DOHH2 (cell line): ENCODE data around the gene GCLM.
"Not testable (repeated sequence)": the region's sequence is repeated elsewhere in the genome, so short reads cannot be mapped to it uniquely, and the experiment has no call there.

Experiments
- H3F3A ChIP-seq: fragments of 200-600 bp; sonication (generic), shearing (Covaris generic); 2 replicates; pipeline ENCODE4 v1.6.0; 2016; ENCODE audit warnings: antibody characterized with exemption, mild to moderate bottlenecking; ENCODE audit not compliant: control insufficient read depth, insufficient read depth
- H3K27ac ChIP-seq: fragments of 200-600 bp; sonication (generic); 2 replicates; pipeline ENCODE4 v1.5.1; 2014; ENCODE audit warnings: low read depth, mild to moderate bottlenecking, low read length, moderate library complexity
- H3K27me3 ChIP-seq: fragments of 200-600 bp; sonication (generic); 2 replicates; pipeline ENCODE4 v1.6.1; 2014; ENCODE audit warnings: mild to moderate bottlenecking, low read length, mixed read lengths; ENCODE audit not compliant: control insufficient read depth
- H3K36me3 ChIP-seq: fragments of 200-600 bp; sonication (generic); 2 replicates; pipeline ENCODE4 v1.6.1; 2014; ENCODE audit warnings: mild to moderate bottlenecking, low read length, moderate library complexity, mixed read lengths; ENCODE audit not compliant: control insufficient read depth
- H3K4me1 ChIP-seq: fragments of 200-600 bp; sonication (generic); 2 replicates; pipeline ENCODE4 v1.6.1; 2014; ENCODE audit warnings: mild to moderate bottlenecking, low read length, mixed read lengths; ENCODE audit not compliant: control insufficient read depth
- H3K4me2 ChIP-seq: fragments of 200-600 bp; sonication (generic); 2 replicates; pipeline ENCODE4 v1.6.0; 2014; ENCODE audit warnings: mild to moderate bottlenecking, low read length, moderate library complexity
- H3K4me3 ChIP-seq: fragments of 200-600 bp; sonication (generic); 2 replicates; pipeline ENCODE4 v1.5.1; 2014; ENCODE audit warnings: mild to moderate bottlenecking, low read length, mixed read lengths
- H3K79me2 ChIP-seq: fragments of 200-600 bp; sonication (generic); 2 replicates; pipeline ENCODE4 v1.6.1; 2014; ENCODE audit warnings: mild to moderate bottlenecking, low read length, mixed read lengths; ENCODE audit not compliant: control insufficient read depth
- H3K9me2 ChIP-seq: fragments of 200-600 bp; sonication (generic); replicated peaks from 2 replicates; pipeline ENCODE4 v1.6.1; 2014; ENCODE audit warnings: mild to moderate bottlenecking, low read length, mixed read lengths; ENCODE audit not compliant: control insufficient read depth
- H3K9me3 ChIP-seq: fragments of 200-600 bp; sonication (generic); 2 replicates; pipeline ENCODE4 v1.6.1; 2014; ENCODE audit warnings: antibody characterized with exemption, low read length, mixed read lengths; ENCODE audit not compliant: control insufficient read depth, insufficient read depth
- H4K20me1 ChIP-seq: fragments of 200-600 bp; sonication (generic); 2 replicates; pipeline ENCODE4 v1.6.0; 2014; ENCODE audit warnings: low read depth, mild to moderate bottlenecking, antibody characterized with exemption, low read length, moderate library complexity; ENCODE audit not compliant: control insufficient read depth, insufficient read depth
- EZH2phosphoT487 ChIP-seq: fragments of 200-600 bp; sonication (generic); IDR thresholded peaks from 2 replicates; pipeline ENCODE4 v1.6.1; 2017; ENCODE audit warnings: borderline replicate concordance, mild to moderate bottlenecking, antibody characterized with exemption, low read length, moderate library complexity, mixed read lengths
- TF ChIP-seq, protein P1 (sequence below): fragments of 200-600 bp; sonication (generic); IDR thresholded peaks from one replicate; pipeline ENCODE4 v1.5.1; 2014; ENCODE audit warnings: antibody characterized with exemption, mild to moderate bottlenecking, low read depth, low read length; ENCODE audit not compliant: poor library complexity, severe bottlenecking

GCLM gene

DNA sequence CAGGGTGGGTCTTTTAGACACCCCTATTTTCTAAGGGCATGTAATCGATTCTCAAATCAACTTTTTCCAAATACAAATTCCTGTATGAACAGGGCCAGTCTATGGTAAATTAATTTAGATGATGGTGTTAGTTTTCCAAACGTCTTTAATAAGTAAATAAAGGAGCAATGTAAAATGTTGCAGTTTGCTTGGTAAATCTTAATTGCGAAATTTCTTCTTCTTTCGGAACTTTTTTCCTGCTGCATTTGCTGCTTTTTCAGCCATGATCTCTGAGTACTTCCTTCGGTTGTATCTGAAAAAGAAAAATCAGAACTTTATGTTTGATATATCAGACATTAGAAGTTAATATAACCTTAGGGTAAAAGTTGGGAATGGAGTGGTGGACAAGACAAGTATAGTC lies 39.6 kb downstream of the GCLM start:
- H3K4me3 ChIP-seq: no peak overlapping the region
- no peak for TF ChIP-seq EZH2phosphoT487
- TF ChIP-seq, protein P1, sequence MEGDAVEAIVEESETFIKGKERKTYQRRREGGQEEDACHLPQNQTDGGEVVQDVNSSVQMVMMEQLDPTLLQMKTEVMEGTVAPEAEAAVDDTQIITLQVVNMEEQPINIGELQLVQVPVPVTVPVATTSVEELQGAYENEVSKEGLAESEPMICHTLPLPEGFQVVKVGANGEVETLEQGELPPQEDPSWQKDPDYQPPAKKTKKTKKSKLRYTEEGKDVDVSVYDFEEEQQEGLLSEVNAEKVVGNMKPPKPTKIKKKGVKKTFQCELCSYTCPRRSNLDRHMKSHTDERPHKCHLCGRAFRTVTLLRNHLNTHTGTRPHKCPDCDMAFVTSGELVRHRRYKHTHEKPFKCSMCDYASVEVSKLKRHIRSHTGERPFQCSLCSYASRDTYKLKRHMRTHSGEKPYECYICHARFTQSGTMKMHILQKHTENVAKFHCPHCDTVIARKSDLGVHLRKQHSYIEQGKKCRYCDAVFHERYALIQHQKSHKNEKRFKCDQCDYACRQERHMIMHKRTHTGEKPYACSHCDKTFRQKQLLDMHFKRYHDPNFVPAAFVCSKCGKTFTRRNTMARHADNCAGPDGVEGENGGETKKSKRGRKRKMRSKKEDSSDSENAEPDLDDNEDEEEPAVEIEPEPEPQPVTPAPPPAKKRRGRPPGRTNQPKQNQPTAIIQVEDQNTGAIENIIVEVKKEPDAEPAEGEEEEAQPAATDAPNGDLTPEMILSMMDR: no peak
- H3K27me3 ChIP-seq: no peaks in the 10 kb centered on the region
- H3K27ac ChIP-seq: no peak overlapping the region
- peaks cover 67% of the 10 kb centered on the region for H3K36me3 ChIP-seq
- no peaks in the 10 kb centered on the region for H3K9me2 ChIP-seq
- H3F3A ChIP-seq: peaks cover 21% of the 10 kb centered on the region
- peaks cover 10% of the 10 kb centered on the region for H3K79me2 ChIP-seq
- no peaks in the 10 kb centered on the region for H3K9me3 ChIP-seq
- no peaks in the 10 kb centered on the region for H3K4me1 ChIP-seq
- H3K4me2 ChIP-seq: no peak overlapping the region
- peaks cover 4% of the 10 kb centered on the region; the same call in 1 of the 2 replicates for H4K20me1 ChIP-seq

DNA sequence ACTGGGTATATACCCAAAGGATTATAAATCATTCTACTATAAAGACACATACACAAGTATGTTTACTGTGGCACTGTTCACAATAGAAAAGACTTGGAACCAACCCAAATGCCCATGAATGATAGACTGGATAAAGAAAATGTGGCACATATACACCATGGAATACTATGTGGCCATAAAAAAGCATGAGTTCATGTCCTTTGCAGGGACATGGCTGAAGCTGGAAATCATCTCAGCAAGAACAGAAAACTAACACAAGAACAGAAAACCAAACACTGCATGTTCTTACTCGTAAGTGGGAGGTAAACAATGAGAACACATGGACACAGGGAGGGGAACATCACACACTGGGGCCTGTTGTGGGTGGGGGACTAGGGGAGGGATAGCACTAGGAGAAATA lies 40.7 kb downstream of the GCLM start:
- H3K9me2 ChIP-seq, H3K27ac ChIP-seq, H3K9me3 ChIP-seq, H3K4me1 ChIP-seq, H3K4me2 ChIP-seq, H3K4me3 ChIP-seq, H3K79me2 ChIP-seq, H4K20me1 ChIP-seq, H3K27me3 ChIP-seq: not testable (repeated sequence)
- H3F3A ChIP-seq: peaks cover 21% of the 10 kb centered on the region
- peaks cover 55% of the 10 kb centered on the region for H3K36me3 ChIP-seq

DNA sequence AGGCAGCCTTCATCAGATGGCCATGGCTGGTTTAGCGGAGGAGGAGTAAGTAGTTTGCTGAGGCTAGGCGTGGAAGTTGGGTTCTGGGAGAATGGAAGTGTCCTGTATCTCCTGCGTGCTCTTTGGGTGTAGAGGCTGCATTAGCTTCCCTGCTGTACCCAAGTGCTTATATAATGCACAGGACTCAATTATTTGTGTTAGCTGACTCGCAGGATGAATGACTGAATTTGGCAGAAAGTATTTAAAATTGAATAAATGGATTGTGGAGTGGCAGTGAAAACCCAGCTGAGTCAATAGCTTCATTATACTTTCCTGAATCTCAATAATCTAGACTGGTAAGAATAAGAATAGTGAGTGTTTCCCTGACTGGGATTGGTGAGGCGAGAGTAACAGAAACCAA lies 44.0 kb downstream of the GCLM start:
- H3K4me2 ChIP-seq: no peak overlapping the region
- H3K79me2 ChIP-seq: no peaks in the 10 kb centered on the region
- TF ChIP-seq, protein P1: no peak
- no peak for TF ChIP-seq EZH2phosphoT487
- no peaks in the 10 kb centered on the region for H3K4me1 ChIP-seq
- H3K36me3 ChIP-seq: peaks cover 24% of the 10 kb centered on the region
- H3K27ac ChIP-seq: no peak overlapping the region
- no peak overlapping the region for H3K4me3 ChIP-seq
- peaks cover 14% of the 10 kb centered on the region for H3F3A ChIP-seq
- H3K9me3 ChIP-seq: no peaks in the 10 kb centered on the region
- H3K27me3 ChIP-seq: peaks cover 3% of the 10 kb centered on the region; the same call in 1 of the 2 replicates
- no peaks in the 10 kb centered on the region for H4K20me1 ChIP-seq
- H3K9me2 ChIP-seq: no peaks in the 10 kb centered on the region

DNA sequence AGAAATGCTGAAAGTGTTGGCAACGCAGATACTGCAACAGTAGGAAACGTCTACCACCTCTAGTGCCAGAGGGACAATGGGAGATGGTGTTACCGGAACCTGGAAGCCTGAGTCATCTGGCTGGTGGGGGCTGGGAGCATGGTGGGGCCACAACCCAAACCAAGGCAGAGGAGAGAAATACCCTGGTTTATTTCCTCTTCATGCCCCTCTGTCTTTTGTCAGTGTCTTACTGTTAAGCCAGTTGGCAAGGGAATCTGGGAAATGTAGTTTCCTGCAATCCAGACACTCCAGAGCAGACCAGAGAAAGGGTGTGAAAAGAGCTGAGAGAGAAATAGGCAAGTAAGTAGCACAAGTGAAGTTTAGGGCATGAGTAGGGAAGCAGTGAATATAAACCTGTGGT lies 45.1 kb downstream of the GCLM start:
- Histone ChIP-seq H3K9me2 (no peaks in the 10 kb centered on the region), H3K9me3 (no peaks in the 10 kb centered on the region), H3K4me1 (no peaks in the 10 kb centered on the region), H4K20me1 (no peaks in the 10 kb centered on the region), H3K4me2 (no peak overlapping the region), H3K27me3 (peaks cover 3% of the 10 kb centered on the region; the same call in 1 of the 2 replicates), H3F3A (peaks cover 13% of the 10 kb centered on the region), H3K27ac (no peak overlapping the region), H3K36me3 (peaks cover 14% of the 10 kb centered on the region), H3K4me3 (no peak overlapping the region), H3K79me2 (no peaks in the 10 kb centered on the region)
- TF ChIP-seq, protein P1: no peak
- no peak for TF ChIP-seq EZH2phosphoT487

DNA sequence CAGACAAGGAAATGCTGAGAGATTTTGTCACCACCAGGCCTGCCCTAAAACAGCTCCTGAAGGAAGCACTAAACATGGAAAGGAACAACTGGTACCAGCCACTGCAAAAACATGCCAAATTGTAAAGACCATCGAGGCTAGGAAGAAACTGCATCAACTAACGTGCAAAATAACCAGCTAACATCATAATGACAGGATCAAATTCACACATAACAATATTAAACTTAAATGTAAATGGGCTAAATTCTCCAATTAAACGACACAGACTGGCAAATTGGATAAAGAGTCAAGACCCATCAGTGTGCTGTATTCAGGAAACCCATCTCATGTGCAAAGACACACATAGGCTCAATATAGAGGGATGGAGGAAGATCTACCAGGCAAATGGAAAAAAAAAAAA lies 51.6 kb downstream of the GCLM start:
- not testable (repeated sequence) for H3K9me3 ChIP-seq, H3K36me3 ChIP-seq, H4K20me1 ChIP-seq, H3K4me2 ChIP-seq, H3K4me3 ChIP-seq, H3K27me3 ChIP-seq, H3K27ac ChIP-seq, H3K79me2 ChIP-seq, H3K9me2 ChIP-seq, H3K4me1 ChIP-seq, H3F3A ChIP-seq

DNA sequence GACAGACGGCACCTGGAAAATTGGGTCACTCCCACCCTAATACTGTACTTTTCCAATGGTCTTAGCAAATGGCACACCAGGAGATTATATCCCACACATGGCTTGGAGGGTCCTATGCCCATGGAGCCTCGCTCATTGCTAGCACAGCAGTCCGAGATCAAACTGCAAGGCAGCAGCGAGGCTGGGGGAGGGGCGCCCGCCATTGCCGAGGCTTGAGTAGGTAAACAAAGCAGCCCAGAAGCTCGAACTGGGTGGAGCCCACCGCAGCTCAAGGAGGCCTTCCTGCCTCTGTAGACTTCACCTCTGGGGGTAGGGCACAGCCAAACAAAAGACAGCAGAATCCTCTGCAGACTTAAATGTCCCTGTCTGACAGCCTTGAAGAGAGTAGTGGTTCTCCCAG lies 53.2 kb downstream of the GCLM start:
- not testable (repeated sequence) for H3K4me2 ChIP-seq, H3K9me2 ChIP-seq, H3K27ac ChIP-seq, H3K4me3 ChIP-seq, H3K27me3 ChIP-seq, H3K36me3 ChIP-seq, H3K9me3 ChIP-seq, H3F3A ChIP-seq, H3K79me2 ChIP-seq, H3K4me1 ChIP-seq, H4K20me1 ChIP-seq
